Muscle of arm (tissue), 12 donors: ENCODE data around the gene EDA. TPM values are rescaled to one million over a fixed set of nuclear protein-coding genes. Genes with fewer than 3 reads are reported as not detected.

Experiments used
- DNase-seq: peaks from one replicate; pipeline ENCODE4 v3.0.0-alpha.2; 2013
- polyA plus RNA-seq, 12 donors: library from polyadenylated mRNA; unstranded; fragments of 120-200 nt; gene quantifications; one replicate each; pipeline ENCODE4 v1.2.1, GENCODE V29; 2013; ENCODE audit not compliant: insufficient read length in 12 of 12

Gene EDA
- polyA plus RNA-seq, 12 donors = 17.1 to 29.8 (median 23.5) TPM; not detected in 1

DNA sequence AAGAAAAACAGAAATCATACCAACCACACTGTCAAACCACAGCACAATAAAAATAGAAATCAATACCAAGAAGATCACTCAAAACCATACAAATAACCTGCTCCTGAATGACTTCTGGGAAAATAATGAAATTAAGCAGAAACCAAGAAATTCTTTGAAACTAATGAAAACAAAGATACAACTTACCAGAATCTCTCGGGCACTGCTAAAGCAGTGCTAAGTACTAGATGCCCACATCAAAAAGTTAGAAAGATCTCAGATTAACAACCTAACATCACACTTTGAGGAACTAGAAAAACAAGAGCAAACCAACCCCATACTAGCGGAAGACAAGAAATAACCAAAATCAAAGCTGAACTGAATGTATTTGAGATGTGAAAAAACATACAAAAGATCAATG, 400.6 kb downstream of the EDA start:
- no peak for DNase-seq

DNA sequence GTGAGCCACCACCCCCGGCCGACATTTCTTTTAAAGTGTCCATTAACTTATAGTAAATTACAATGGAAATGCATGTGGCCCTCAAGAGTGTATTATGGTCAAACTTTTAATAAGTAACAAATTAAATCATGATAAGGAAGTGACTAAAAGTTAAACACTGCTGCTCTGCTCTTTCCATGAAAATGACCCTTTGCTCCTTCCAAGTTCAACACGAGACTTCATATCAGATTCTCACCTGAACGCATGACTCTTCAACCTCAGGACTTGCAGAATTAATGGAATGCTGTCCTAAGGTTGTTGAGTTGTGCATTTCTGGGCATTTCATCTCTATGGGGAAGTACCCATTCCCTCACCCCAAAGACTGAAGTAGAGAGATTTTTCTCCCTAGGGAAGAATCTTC, 406.7 kb downstream of the EDA start:
- no peak for DNase-seq

DNA sequence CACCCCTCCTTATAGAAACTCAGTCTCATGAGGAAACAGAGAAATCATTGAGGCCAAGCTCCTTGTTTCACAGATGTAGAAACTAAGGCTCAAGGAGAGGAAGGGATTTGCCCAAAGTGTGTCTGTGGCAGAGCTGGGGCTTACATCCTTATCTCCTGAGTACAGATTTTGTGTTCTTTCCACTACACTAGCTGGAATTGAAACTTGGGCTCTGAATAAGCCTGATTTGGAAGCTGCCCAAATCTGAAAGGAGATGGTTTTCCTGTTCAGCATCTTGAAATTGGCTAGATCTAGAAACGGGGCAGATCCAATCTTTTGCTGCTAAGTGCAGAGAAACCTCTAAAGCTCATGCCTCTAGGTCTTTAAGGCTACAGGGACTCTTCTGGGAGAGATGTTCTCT, 409.6 kb downstream of the EDA start:
- DNase-seq = peak; percentile 23

DNA sequence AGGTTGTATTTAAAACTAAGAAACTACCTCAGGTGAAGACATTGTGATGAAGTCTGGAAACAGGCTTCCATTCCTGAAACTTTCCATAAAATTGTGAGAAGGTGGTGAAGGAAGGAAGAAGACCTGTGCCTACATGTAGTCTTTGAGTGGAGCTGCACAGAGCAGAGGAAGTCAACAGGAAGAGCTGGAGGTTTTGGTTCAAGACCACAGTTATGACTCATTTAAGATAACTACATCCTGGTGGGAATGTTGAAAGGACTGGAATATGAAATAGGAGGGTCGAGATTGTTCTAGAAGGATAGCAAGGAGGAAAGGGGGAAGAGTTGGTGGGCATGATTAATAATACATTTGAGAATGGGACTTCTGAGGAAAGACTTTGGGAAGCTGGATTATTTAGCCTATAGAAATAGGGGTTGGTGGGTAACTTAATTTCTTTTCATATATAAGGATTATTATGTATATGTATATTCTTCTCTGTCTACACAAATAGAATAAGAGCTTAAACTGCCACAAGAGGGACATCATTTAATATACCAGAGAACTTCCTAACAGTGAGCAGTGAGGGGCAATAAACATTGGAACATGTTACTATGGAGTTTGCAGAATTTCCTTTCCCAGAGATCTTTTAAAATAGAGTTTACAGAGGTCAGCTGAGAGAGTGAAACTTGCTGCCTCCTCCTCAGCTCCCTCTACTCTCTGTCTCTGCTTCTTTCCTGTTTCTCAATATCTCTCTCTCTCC, 410.4 kb downstream of the EDA start:
- DNase-seq = no peak

DNA sequence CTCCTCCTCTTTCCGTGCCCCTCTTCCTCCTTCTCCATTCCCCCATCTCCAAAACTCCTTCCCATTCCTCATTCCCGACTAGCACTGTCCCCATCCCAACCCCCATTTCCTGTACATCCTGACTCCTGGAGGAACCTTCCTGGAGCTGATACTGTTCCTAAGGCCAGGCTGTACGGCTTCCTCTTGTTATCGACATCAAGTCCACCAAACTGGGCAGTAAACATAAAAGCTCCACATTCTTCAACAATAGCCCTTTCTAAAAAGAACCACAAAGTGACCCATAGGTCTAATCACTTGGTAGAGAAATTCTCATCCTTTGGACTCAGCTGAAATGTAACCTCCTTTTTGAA, 410.9 kb downstream of the EDA start:
- DNase-seq = no peak

DNA sequence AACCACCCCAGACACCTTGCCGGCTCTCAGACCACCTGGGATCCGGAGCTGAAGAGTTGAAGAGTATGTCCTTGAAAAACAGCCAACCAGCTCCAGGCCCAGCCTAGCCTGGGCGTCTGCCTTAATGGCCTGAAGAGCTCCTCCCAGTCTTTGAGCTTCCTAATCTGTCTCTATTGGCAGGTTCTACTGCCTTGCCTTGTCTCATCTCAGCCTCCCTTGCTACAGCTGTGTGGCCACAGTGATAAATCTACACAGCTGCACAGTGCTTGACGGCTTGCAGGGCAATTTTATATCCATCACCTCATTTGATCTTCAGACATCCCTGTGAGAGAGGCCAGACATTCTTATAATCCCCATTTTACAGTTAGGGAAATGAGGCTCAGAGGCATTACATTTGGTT, 413.9 kb downstream of the EDA start:
- peak; percentile 35 for DNase-seq

DNA sequence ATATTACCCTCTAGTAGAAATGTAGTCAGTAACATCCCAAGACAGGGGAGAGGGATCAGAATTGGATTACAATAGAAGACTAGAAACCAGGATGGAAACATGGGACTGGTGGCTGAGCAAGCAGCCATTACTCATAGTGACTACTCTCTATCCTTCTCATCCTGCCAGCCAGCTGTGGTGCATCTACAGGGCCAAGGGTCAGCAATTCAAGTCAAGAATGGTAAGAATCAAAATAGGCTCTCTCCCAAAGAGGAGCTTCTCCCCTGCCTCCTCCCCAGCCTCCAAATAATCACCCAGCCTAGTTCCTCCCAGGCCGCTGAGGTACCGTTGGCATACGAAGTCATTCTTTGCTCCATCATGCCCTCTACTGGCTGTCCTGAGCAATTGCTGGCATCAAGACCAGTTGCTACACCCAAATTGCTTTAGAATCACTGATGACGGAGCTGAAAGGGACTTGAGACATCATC, 414.4 kb downstream of the EDA start:
- peak; percentile 59 for DNase-seq

DNA sequence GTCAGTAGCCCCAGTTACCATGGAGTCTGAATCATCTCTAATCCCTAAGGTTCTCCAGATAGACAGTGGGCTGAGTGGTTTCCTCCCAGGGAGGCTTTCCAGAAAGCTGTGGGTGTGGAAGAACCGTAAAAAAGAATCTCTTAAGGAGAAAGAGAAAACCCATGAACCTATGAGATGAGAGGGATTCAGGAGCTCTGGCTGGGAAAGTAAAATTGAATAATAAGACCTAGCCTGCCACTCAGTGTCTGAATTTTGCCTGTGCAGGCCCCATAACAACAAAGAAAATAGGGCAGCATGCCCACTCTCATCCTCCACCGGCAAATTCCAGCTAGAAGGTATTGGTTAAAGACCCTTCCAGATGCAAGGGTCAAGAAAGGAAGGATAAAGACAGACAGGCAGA, 416.9 kb downstream of the EDA start:
- DNase-seq = no peak

DNA sequence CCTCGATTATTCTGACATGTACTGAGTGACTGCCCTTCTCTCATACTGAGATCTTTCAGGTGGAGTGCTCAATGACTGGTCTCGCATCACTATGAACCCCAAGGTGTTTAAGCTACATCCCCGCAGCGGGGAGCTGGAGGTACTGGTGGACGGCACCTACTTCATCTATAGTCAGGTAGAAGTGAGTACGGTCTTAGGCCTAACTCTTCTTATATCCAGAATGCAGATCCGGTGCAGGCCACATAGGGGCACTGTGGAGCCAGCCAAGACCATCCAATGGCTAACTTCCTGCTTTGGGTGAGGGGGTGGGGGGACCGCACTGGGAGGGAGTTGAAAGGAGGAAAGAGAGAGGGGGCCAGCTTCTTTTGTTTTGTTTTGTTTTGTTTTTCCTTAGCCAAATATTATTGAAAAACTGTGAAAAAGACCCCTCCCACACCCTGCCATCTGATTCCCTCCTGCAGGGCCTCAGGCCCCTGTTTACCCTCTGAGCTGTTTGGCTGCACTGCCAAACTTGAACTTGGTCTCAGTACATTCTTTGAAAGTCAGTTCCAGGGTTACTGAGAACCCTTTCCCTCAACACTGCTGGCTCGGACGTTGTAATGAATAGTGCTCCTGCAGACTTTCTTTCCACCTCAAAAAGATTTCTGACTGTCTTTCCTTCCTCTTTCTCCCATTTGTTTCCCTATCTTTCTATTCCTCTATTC, 417.6 kb downstream of the EDA start:
- no peak for DNase-seq

DNA sequence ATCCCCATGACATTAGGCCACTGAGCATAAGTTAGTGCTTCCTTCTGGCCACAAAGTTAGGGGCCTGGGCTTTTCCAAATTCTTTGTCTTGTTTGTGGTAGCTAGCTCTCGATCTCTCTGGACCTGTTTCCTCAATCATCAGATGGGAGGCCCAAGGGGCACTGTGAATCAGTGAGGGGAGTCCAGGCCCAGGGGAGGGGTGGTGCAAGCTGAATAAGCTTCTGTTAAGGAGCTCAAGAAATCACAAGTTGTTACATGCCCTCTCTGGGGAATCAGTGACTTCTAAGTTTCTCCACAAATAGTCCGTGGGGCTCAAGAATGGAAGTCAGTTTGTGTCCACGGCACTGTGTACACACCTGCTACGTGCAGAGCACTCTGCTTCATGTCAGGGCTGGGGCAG, 418.7 kb downstream of the EDA start:
- no peak for DNase-seq

DNA sequence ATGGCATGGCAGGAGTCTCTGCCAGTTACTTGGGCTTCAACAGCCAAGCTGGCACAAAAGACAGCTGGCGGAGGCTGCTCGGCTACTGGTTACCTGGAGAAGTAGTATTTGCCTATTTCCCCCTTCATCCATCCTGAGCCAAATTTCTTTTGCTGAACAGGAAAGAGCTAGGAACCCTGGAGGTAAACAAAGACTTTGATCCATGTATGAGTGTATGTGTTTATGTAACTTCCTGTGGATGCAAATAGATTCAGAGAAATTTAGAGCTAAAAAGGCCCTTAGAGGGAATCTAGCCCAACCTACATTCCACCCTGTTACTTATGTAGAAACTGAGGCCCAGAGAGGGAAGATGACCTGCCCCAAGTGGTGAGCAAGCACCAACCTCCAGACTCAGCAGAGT, 422.6 kb downstream of the EDA start:
- no peak for DNase-seq

DNA sequence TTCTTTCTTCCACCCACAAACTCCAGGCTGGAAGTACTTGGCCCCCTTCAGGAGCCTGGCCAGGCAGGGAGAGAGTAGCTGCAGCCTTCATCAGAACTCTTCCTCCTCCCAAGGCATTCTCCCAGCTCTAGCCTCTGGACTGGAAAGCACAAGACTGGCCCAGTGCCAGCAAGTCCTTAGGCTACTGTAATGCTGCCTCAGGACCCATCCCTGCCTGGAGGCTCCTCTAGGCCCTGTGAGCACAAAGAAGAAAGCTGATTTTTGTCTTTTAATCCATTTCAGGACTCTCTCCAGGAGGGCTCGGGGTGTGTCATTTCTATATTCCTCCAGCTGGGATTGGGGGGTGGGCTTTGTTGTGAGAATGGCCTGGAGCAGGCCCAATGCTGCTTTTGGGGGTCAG, 423.0 kb downstream of the EDA start:
- no peak for DNase-seq

DNA sequence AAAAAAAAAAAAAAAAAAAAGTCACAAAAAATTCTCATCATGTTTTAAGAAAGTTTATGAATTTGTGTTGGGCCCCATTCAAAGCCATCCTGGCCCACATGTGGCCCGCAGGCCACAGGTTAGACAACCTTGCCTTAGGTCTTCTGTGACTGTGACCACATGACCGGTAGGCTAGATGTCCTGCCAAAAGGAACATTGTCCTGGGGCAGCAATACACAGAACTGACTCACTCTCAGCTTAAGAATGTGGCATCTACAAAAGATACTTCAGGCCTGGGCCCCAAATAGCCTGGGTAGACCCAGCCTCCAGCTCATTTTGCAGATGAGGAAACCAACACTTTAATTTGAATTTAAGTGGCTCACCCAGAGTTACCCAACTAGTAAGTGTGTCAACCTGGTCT, 423.8 kb downstream of the EDA start:
- DNase-seq = no peak

DNA sequence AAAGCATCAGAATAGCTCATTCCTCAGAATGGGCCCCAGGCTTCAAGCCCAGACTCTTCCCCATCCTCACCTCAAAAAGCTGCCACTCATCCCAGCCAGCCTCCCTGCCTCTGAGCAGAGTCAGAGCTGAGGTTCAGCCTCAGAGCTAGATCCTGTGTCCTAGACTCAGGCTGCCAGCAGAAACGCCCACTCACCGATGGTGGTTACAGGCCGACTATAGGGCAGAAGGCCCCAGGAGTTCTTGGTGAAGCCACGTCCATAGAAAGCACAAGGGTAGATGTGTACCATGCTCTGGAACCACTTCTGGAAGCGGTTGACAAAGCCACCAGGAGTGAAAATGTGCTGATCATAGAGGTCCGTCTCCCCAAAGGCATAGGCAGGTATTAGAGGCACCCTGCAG, 426.1 kb downstream of the EDA start:
- no peak for DNase-seq

DNA sequence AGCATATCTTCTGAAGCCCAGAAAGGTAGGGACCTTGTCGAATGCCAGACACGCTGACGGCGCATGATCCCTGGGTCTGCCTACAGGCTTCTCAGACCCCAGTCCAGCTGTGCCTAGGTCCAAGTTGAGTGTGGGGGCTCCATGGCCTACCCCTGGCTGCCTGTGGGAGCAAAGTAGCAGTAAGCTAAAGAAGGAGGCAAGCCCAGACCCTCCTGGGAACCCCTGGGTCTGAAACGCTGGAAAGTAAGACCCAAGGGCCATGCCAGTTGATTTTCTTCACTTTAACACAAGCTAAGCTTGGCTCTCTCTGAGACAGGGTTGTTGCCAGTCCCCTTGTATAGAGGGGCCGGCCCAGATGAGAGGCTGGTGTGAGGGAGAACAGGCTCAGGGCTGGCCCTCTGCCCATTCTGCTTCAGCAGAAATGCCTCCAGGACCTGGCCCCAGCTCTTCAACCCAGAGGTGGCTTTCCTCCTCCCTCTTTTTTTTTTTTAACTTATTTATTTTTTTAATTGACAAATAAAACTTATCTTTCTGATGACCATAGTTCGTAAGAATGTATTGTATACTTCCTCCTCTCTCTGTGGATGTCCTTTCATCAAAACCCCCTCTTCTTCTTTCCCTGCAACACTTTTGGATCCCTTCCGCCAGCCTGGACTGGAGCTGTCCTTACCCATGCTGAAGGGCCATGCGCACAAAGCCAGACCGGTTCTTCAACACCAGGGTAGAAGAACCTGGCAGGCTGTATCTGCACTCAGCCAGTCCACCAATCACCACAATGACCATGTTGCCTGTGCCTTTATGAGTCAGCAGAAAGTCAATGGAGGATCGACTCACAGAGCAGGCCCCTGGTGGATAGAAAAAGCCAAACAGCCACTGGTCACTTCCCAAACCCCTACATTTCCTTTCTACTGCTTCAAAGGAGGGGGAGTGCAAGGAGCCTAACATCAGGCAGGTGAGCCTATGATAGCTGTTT, 426.8 kb downstream of the EDA start:
- DNase-seq = no peak

DNA sequence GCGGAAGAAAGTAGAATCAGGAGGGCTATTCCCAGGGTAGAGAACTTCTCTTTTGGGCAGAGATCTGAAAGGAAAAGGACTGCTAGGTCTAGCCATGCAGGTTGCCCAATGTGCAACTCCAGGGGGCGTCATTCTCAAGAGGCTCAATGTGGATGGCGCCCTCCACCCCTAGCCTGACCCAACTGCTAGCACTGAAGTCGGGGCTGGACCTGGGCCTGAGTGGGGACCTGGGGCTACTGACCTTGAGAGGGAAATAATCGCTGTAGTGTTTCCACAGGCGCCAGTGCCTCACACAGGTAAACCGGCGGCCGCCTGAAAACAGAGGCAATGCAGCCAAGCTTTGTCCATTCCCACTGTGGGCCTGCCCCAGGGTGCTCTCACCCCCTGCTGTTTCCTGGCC, 427.8 kb downstream of the EDA start:
- no peak for DNase-seq

DNA sequence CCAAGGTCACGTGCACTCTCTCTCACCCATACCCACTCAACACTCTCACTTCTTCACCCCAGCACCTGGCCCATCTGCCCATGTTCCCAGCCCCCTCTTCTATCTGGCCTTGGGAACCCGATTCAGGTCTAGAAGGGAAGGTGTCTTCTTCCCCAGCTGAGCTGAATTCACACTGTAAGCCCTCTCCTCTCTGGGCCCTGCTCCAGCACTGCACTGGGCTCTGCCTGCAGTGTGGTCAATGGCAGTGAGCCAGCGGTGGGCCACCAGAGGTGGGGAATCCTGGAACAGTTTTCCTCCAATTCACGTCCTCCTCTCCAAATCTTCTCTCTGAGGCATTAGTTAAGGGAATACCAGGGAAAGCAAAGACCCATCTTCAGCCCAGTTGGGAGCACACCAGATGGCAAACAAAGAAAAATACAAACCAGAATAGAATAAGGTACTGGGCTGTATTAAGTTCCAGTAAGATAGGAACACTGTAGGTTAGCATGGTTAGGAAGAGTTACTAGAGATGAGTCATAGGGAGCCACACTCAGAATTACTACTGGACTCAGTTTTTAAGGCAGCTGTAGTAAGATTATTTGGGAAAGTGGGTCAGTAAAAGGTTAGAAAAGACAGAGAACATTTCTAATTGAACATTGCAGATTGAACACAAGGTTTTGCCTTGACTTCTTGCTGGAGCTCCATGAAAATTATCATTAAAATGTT, 428.8 kb downstream of the EDA start:
- no peak for DNase-seq

DNA sequence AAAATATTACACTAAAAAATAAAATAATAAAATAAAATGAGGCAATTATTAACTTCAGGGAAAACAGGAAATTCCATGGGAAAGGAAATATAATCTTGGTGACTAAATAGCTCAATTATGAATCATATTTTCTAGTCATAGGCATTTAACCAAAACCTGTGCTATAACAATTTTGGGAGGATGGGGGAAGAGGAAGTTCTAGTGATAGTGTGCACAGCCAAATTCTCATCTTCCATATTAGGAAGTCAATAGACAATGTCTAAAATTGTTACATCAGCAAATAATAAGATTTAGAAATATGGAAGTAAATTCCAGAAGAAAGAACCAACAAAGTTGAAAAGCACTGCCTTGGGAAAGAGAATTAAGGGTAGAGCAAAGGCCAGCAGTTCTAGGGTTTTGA, 431.1 kb downstream of the EDA start:
- no peak for DNase-seq

DNA sequence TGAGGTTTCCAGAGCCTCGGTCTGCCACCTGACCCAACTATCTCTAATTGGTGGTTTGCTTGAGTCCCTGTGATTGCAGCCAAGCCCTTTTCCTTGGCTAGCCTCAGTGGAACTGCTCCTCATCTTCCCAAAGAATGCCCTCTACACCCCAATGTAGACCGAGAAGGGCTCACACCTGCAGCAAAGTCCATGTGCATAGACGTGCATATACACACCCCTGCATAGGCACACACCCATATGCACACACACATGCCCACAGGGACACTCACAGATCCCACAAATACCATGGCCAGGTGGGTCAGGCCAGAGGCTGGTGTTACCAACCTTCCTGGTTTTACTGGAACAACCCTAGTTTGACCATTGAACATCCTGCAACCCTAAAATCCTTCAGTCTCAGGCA, 433.5 kb downstream of the EDA start:
- DNase-seq = no peak

DNA sequence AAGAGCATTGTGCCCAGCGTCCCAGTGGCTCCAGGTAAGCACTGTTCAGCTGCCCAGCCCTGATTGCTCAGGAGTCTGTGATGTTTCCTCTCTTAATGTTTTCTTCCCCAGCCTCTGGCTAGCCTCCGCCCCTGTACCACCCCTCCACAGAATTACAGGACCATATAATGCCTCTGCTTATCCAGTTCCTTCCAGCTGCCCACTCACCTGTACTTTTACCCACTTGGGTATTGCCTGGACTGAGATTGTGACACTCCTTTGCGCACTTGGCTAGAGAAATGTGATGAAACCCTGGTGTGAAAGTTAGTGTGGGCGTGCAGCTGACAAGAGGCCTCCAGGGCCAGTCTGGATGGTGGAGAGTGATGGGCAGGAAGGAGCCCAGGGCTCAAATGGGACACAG, 434.0 kb downstream of the EDA start, which contains the start of gene AWAT2:
Gene AWAT2 (minus strand): TSS at position 14 of the 400 bp plus-strand sequence. CDS start 6 bp downstream, at position 8.
- no peak for DNase-seq

DNA sequence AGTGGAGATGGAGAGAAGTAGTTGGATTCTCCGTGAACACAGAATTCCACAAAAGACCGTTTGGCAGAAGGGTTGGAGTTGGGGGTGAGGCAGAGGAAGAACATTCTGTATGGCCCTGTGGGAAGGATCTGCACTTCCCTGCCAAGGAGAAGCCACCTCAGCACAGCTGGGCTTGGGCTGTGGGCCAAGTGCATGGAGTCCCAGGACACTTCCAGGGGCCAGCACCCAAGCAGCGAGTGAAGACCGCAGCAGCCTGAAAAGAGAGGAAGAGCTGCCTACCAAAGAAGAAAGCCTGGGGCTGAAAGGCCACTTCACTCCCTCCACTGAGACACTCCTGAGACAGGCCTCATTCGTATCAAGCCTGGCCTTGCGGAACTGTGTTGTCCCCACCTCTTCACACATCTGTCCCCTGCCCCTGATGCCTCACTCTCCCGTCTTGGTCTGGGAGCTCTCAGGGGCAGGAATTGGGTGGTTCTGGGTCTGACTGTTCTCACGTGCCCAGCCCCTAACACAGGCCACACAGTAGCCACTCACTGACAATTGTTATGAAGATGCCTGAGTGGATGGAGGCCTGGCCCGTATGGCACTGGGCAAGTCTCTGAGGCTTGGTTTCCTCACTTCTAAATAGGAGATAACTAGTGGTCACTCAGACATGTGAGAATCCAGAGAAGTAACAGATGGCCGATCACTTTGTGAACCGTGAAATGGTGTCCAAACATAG, 437.1 kb downstream of the EDA start:
- DNase-seq = no peak
